A549 (cell line): ENCODE data around the gene ZBTB20. TPM values are rescaled to one million over a fixed set of nuclear protein-coding genes. Genes with fewer than 3 reads are reported as not detected.

ENCODE experiments used
- ATAC-seq, 2 experiments: fragments of 200-7000 bp in 1 of 2; fragments of >200 bp in 1 of 2; cut with Nextera tagmentation in 1 of 2; cut with Tn5 transposase in 1 of 2; 3 replicates each; pipeline versions ENCODE4 v1.8.0 to v1.9.1; 2018 to 2020; ENCODE audit warnings: mild to moderate bottlenecking in 1 of 2, moderate library complexity in 1 of 2
- CTCF ChIA-PET: fragments of 300-600 bp; sonication (Branson Sonifier 250); formaldehyde crosslinking; extraction: SDS; loops from one replicate; lab custom pipeline; 2021; ENCODE audit warnings: antibody characterized with exemption, inconsistent platforms; lab: Yijun Ruan, JAX
- POLR2A ChIA-PET: fragments of 350-600 bp; formaldehyde crosslinking; extraction: SDS; loops from one replicate; lab custom pipeline; 2021; ENCODE audit warnings: antibody characterized with exemption, inconsistent platforms; lab: Yijun Ruan, JAX
- DNase-seq, 2 experiments: peaks; one replicate each; pipeline versions ENCODE4 v3.0.0 to v3.0.0-alpha.2; 2011 to 2016; ENCODE audit warnings: low read depth in 1 of 2, low spot score in 1 of 2
- FAIRE-seq: peaks from 2 replicates; lab custom pipeline; 2011; peaks lifted over from hg19 to GRCh38; lab: Jason Lieb, UNC
- H3K27ac ChIP-seq, 2 experiments: fragments of >200 bp; sonication (Bioruptor Twin); formaldehyde crosslinking; 3 replicates each; pipeline ENCODE4 v1.5.1; 2016 to 2017
- H3K4me1 ChIP-seq: fragments of >200 bp; sonication (Bioruptor Twin); formaldehyde crosslinking; 3 replicates; pipeline ENCODE4 v1.6.1; 2016
- H3K4me2 ChIP-seq: fragments of >200 bp; sonication (Bioruptor Twin); formaldehyde crosslinking; 3 replicates; pipeline ENCODE4 v1.6.1; 2016
- H3K4me3 ChIP-seq: fragments of >200 bp; sonication (Bioruptor Twin); formaldehyde crosslinking; 3 replicates; pipeline ENCODE4 v1.5.1; 2016
- H3K9me3 ChIP-seq: fragments of >200 bp; sonication (Bioruptor Twin); formaldehyde crosslinking; 3 replicates; pipeline ENCODE4 v1.6.1; 2016
- CBX8 ChIP-seq: fragments of 200-600 bp; sonication (generic); IDR thresholded peaks from 2 replicates; pipeline ENCODE4 v1.6.1; 2016
- EP300 ChIP-seq, 2 experiments: fragments of >200 bp; sonication (Bioruptor Twin); formaldehyde crosslinking; IDR thresholded peaks; 2 replicates in 1 of 2; 3 replicates in 1 of 2; pipeline ENCODE4 v1.6.1; 2016 to 2017
- HDAC2 ChIP-seq: fragments of 200-600 bp; sonication (generic); IDR thresholded peaks from 2 replicates; pipeline ENCODE4 v1.6.1; 2016
- HEYL ChIP-seq: fragments of 250-450 bp; sonication (Bioruptor Pico); IDR thresholded peaks from 2 replicates; pipeline ENCODE4 v1.8.0; 2021; ENCODE audit warnings: mild to moderate bottlenecking, moderate library complexity
- HOXB5 ChIP-seq: fragments of 250-450 bp; sonication (Bioruptor Pico); IDR thresholded peaks from 2 replicates; pipeline ENCODE4 v1.5.0; 2020; ENCODE audit warnings: mild to moderate bottlenecking, moderate library complexity
- JUNB ChIP-seq: fragments of >200 bp; sonication (Bioruptor Twin); formaldehyde crosslinking; IDR thresholded peaks from 2 replicates; pipeline ENCODE4 v1.6.1; 2016
- KDM1A ChIP-seq: fragments of 200-600 bp; sonication (generic); IDR thresholded peaks from 2 replicates; pipeline ENCODE4 v1.6.1; 2016; ENCODE audit warnings: low read depth, mild to moderate bottlenecking
- MAZ ChIP-seq: fragments of 150-350 bp; IDR thresholded peaks from 2 replicates; pipeline ENCODE4 v1.6.1; 2014; ENCODE audit warnings: antibody characterized with exemption, low read depth, low read length, borderline replicate concordance
- MYC ChIP-seq: IDR thresholded peaks from 2 replicates; pipeline ENCODE4 v1.6.1; 2012; ENCODE audit warnings: mild to moderate bottlenecking, inconsistent platforms, low read length, improper control_type of control experiment, borderline replicate concordance
- PHF8 ChIP-seq: fragments of 200-600 bp; sonication (generic); IDR thresholded peaks from 2 replicates; pipeline ENCODE4 v1.6.1; 2016; ENCODE audit warnings: low read depth, mild to moderate bottlenecking, antibody characterized with exemption, moderate library complexity, borderline replicate concordance
- POLR2AphosphoS2 ChIP-seq: conservative IDR thresholded peaks from 2 replicates; pipeline ENCODE4 v1.6.1; 2012; ENCODE audit warnings: low read length, improper control_type of control experiment, inconsistent platforms
- RARB ChIP-seq: fragments of 250-450 bp; sonication (Bioruptor Pico); IDR thresholded peaks from 2 replicates; pipeline ENCODE4 v1.8.0; 2021; ENCODE audit warnings: mild to moderate bottlenecking, moderate library complexity
- SREBF2 ChIP-seq: fragments of 450-650 bp; IDR thresholded peaks from 2 replicates; pipeline ENCODE4 v1.6.1; 2014; ENCODE audit warnings: mild to moderate bottlenecking, moderate library complexity
- TP53 ChIP-seq: fragments of 250-450 bp; sonication (Bioruptor Pico); IDR thresholded peaks from 2 replicates; pipeline ENCODE4 v1.5.0; 2021; ENCODE audit warnings: mild to moderate bottlenecking, moderate library complexity
- ZC3H11A ChIP-seq: fragments of 450-650 bp; IDR thresholded peaks from 2 replicates; pipeline ENCODE4 v1.6.1; 2014; ENCODE audit warnings: antibody characterized with exemption, mild to moderate bottlenecking
- WGBS: methylation state at CpG from one replicate; pipeline ENCODE4 v1.1.6; 2017; ENCODE audit errors: missing lambda C conversion rate; 5-methylcytosine and 5-hydroxymethylcytosine counted together
- polyA plus RNA-seq, 4 experiments: library from polyadenylated mRNA; depleted of rRNA in 3 of 4; stranded (reverse); fragments of >200 nt; fragmentation: RNase III in 1 of 4; extraction: RNeasy Plus Mini Kit Qiagen cat#74134 plus additional on column Dnase treatment in 1 of 4; gene quantifications; 2 replicates in 3 of 4; 3 replicates in 1 of 4; pipeline ENCODE4 v1.2.3, GENCODE V29; 2011 to 2017
- TF ChIP-seq, protein P1 (sequence below): IDR thresholded peaks from 2 replicates; pipeline ENCODE4 v1.6.1; 2012
- TF ChIP-seq, protein P2 (sequence below): fragments of 200-600 bp; sonication (generic); IDR thresholded peaks from 2 replicates; pipeline ENCODE4 v1.6.1; 2016; ENCODE audit warnings: antibody characterized with exemption, mild to moderate bottlenecking, moderate library complexity
- TF ChIP-seq, protein P3 (sequence below): fragments of 250-450 bp; sonication (Bioruptor Pico); IDR thresholded peaks from 2 replicates; pipeline ENCODE4 v1.5.0; 2021; ENCODE audit warnings: mild to moderate bottlenecking, moderate library complexity, borderline replicate concordance
- TF ChIP-seq, protein P4 (sequence below): IDR thresholded peaks from 2 replicates; pipeline ENCODE4 v1.6.1; 2012; ENCODE audit warnings: low read depth, borderline replicate concordance
- TF ChIP-seq, protein P5 (sequence below): fragments of >200 bp; sonication (Bioruptor Twin); formaldehyde crosslinking; IDR thresholded peaks from 2 replicates; pipeline ENCODE4 v1.6.1; 2016

The ZBTB20 gene
- polyA plus RNA-seq, 2 of the 4 experiments (the other 2 are of a cell fraction), result 0.85 to 5.0 TPM

DNA sequence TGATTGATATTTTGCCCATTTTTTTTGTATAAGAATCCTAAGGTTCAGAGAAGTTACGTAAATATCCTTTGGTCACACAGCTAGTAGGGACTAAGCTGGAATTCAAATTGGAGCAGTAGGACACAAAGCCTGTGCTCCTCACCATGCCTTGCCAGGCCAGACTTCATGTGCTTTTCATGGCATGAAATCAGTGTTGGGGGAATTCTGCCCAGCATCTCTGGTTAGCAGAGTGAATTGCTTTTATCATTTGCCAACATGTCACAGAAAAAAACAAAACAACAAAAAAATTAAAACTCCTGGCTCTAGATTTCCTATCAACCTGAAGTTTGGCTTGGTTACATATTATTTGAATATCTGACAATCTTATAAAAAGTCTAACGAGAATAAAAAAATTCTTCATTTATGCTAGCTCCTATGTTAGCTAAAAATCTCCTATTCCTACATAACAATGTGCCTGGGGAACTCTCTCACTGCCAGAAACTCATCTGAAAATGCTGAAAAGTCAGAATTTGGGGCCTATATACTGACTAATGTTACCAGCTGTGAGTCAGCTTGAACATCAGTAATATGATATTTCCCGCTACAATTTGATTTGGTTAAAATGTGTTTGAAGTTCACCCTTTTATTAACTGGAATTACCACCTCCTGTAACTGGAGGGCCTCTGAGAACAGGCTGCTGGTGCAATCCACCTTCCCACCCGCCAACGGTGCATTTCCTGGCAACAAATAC is 711.5 kb downstream of the ZBTB20 start:
- Histone ChIP-seq H3K27ac (no peak overlapping the region), H3K4me2 (no peak overlapping the region), H3K4me1 (no peaks in the 10 kb centered on the region), H3K4me3 (no peak overlapping the region), H3K9me3 (no peaks in the 10 kb centered on the region)
- ChIA-PET CTCF (interaction anchor here (1.1 to 1.7 kb wide), 3 partner anchors 17 to 54 kb away, joined by 3 to 7 read pairs (median 4); no protein-coding TSS in a partner anchor), POLR2A (no interaction called here)
- ATAC-seq (no peak), FAIRE-seq (no peak), DNase-seq (no peak)
- TF ChIP-seq TP53 (CRISPR knock-in tag) (no peak), KDM1A (no peak), MYC (no peak), CBX8 (no peak), MAZ (no peak), PHF8 (no peak), JUNB (no peak), ZC3H11A (no peak), RARB (CRISPR knock-in tag) (no peak), HEYL (no peak), HOXB5 (no peak), POLR2AphosphoS2 (no peak), EP300 (IDR thresholded peaks at IDR 0.05) (no peak), HDAC2 (no peak)
- TF ChIP-seq, protein P1, sequence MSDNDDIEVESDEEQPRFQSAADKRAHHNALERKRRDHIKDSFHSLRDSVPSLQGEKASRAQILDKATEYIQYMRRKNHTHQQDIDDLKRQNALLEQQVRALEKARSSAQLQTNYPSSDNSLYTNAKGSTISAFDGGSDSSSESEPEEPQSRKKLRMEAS, result no peak
- TF ChIP-seq, protein P2, sequence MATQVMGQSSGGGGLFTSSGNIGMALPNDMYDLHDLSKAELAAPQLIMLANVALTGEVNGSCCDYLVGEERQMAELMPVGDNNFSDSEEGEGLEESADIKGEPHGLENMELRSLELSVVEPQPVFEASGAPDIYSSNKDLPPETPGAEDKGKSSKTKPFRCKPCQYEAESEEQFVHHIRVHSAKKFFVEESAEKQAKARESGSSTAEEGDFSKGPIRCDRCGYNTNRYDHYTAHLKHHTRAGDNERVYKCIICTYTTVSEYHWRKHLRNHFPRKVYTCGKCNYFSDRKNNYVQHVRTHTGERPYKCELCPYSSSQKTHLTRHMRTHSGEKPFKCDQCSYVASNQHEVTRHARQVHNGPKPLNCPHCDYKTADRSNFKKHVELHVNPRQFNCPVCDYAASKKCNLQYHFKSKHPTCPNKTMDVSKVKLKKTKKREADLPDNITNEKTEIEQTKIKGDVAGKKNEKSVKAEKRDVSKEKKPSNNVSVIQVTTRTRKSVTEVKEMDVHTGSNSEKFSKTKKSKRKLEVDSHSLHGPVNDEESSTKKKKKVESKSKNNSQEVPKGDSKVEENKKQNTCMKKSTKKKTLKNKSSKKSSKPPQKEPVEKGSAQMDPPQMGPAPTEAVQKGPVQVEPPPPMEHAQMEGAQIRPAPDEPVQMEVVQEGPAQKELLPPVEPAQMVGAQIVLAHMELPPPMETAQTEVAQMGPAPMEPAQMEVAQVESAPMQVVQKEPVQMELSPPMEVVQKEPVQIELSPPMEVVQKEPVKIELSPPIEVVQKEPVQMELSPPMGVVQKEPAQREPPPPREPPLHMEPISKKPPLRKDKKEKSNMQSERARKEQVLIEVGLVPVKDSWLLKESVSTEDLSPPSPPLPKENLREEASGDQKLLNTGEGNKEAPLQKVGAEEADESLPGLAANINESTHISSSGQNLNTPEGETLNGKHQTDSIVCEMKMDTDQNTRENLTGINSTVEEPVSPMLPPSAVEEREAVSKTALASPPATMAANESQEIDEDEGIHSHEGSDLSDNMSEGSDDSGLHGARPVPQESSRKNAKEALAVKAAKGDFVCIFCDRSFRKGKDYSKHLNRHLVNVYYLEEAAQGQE, result no peak
- TF ChIP-seq, protein P3, sequence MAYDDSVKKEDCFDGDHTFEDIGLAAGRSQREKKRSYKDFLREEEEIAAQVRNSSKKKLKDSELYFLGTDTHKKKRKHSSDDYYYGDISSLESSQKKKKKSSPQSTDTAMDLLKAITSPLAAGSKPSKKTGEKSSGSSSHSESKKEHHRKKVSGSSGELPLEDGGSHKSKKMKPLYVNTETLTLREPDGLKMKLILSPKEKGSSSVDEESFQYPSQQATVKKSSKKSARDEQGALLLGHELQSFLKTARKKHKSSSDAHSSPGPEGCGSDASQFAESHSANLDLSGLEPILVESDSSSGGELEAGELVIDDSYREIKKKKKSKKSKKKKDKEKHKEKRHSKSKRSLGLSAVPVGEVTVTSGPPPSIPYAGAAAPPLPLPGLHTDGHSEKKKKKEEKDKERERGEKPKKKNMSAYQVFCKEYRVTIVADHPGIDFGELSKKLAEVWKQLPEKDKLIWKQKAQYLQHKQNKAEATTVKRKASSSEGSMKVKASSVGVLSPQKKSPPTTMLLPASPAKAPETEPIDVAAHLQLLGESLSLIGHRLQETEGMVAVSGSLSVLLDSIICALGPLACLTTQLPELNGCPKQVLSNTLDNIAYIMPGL (CRISPR knock-in tag), result no peak
- TF ChIP-seq, protein P4, sequence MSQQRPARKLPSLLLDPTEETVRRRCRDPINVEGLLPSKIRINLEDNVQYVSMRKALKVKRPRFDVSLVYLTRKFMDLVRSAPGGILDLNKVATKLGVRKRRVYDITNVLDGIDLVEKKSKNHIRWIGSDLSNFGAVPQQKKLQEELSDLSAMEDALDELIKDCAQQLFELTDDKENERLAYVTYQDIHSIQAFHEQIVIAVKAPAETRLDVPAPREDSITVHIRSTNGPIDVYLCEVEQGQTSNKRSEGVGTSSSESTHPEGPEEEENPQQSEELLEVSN, result no peak
- 91% methylated on average over 5 of the region's 5 CpGs for WGBS

DNA sequence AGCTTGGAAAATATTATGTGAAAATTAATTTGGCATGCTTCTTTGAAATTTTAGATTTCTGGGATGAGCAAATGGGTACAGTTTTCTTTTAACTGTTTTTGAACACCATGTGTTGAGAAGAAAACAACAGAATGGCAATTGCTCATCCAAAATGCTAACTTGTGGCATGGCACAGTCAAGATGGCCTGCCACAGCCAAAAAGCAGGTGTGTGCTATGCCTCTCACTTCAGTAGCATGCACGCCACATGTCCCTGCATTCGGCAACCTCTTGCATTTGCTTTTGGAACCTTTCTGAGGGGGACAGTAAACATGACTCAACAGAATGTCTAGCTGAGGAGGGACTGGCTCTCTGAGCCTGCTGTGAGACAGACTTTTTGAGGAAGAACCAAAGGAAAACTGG is 714.8 kb downstream of the ZBTB20 start:
- Histone ChIP-seq H3K4me2 (no peak overlapping the region), H3K4me1 (no peaks in the 10 kb centered on the region), H3K27ac (no peak overlapping the region), H3K9me3 (no peaks in the 10 kb centered on the region), H3K4me3 (no peak overlapping the region)
- ATAC-seq, result no peak
- POLR2A ChIA-PET, result no interaction called here
- TF ChIP-seq, protein P5, sequence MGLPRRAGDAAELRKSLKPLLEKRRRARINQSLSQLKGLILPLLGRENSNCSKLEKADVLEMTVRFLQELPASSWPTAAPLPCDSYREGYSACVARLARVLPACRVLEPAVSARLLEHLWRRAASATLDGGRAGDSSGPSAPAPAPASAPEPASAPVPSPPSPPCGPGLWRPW, result no peak
- TF ChIP-seq SREBF2, result no peak
- no peak for TF ChIP-seq MAZ
- CTCF ChIA-PET, result interaction anchor here (1.4 to 2.2 kb wide), 2 partner anchors 10 to 13 kb away, joined by 3 to 7 read pairs; no protein-coding TSS in a partner anchor
- FAIRE-seq, result no peak
- WGBS, result 98% methylated on average over 2 of the region's 2 CpGs
- no peak for DNase-seq
